GM19324 (cell line): ENCODE data around the gene RIPPLY2.
"Not testable (repeated sequence)": the region's sequence is repeated elsewhere in the genome, so short reads cannot be mapped to it uniquely, and the experiment has no call there.

Source experiments
- ATAC-seq: cut with Tn5 transposase; IDR thresholded peaks from one replicate; pipeline ENCODE4 v1.9.1; 2021; ENCODE audit warnings: mild to moderate bottlenecking, moderate library complexity; ENCODE audit not compliant: unreplicated experiment, low FRiP score

The RIPPLY2 gene

DNA sequence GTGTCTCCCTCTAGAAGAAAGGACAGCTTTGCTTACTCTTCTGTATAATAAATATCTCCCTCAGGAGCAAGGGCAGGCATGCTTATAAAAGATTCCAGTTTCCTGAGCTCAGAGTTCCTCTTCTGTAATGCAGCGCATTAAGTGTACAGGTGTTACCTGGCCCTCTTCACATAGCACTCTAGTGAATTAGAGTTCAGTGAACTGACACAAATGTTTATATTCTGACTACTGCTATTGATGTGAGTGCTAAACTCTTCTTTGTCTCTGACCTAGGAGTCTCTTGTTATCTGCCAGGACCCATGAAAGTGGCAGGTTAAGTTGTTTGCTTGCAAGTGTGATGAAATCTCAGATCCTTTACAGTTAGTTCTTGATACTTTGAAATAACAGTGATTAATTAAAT is 39.9 kb downstream of the RIPPLY2 start:
- ATAC-seq = no peak

DNA sequence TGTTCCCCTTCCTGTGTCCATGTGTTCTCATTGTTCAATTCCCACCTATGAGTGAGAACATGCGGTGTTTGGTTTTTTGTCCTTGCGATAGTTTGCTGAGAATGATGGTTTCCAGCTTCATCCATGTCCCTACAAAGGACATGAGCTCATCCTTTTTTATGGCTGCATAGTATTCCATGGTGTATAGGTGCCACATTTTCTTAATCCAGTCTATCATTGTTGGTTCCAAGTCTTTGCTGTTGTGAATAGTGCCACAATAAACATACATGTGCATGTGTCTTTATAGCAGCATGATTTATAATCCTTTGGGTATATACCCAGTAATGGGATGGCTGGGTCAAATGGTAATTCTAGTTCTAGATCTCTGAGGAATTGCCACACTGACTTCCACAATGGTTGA is 43.9 kb downstream of the RIPPLY2 start:
- ATAC-seq = not testable (repeated sequence)

DNA sequence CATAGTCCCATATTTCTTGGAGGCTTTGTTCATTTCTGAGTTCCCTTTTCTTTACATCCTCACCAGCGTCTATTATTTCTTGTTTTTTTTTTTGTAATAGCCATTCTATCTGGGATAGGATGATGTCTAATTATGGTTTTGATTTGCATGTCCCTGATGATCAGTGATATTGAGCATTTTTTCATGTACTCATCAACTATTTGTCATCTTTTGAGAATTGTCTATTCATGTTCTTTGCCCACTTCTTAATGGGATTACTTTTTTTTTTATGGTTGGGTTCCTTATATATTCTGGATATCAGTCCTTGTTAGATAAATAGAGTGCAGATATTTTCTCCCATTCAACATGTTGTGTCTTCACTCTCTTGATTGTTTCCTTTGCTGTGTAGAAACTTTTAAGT is 48.5 kb downstream of the RIPPLY2 start:
- no peak for ATAC-seq

DNA sequence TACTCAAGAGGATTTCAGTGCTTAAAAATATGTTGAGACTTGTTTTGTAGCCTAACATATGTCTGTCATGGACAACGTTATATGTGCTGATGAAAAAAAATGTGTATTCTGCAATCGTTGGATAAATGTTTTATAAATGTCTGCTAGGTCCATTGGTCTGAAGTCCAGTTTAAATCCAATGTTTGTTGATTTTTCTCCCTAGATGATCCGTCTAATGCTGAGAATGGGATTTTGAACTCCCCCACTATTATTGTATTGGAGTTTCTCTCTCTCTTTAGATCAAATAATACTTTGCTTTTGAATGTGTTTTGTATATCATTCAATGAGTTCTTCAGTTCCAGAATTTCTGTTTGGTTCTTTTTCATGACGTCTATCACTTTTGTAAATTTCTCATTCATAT is 51.2 kb downstream of the RIPPLY2 start:
- no peak for ATAC-seq

DNA sequence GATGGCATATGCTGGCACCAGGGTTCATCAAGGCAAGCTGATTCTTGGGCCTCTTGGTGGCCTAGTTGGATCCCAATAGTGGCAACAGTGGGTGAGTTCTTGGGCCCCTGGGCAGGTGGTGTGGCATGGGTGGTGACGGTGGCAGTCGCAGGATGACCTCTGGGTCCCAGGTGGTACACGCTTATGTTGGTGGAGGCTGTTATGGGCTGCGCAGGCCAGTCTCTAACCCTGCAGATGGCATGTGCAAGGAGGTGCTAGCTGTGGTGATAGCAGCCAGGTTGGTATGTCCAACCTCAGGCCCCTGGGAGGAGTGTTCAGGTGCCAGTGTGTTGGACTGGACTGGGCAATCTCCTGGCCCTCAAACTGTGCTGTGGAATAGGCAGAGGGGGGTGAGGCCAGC is 52.5 kb downstream of the RIPPLY2 start:
- ATAC-seq = no peak
